Hepatocyte (in vitro differentiated cells): ENCODE data around the gene PSD2.

Experiments used
- EZH2 ChIP-seq: fragments of 200-600 bp; sonication (generic); IDR thresholded peaks from 2 replicates; pipeline ENCODE4 v1.6.1; 2016; ENCODE audit warnings: antibody characterized with exemption, mild to moderate bottlenecking, borderline replicate concordance
- EZH2phosphoT487 ChIP-seq: fragments of 200-600 bp; sonication (generic); IDR thresholded peaks from one replicate; pipeline ENCODE4 v1.6.1; 2018; ENCODE audit warnings: antibody characterized with exemption, mild to moderate bottlenecking, low read depth, moderate library complexity; ENCODE audit not compliant: unreplicated experiment, severe bottlenecking
- TF ChIP-seq, protein P1 (sequence below): fragments of 200-600 bp; sonication (generic); IDR thresholded peaks from 2 replicates; pipeline ENCODE4 v1.5.1; 2016; ENCODE audit warnings: antibody characterized with exemption, mild to moderate bottlenecking; ENCODE audit not compliant: poor library complexity

DNA sequence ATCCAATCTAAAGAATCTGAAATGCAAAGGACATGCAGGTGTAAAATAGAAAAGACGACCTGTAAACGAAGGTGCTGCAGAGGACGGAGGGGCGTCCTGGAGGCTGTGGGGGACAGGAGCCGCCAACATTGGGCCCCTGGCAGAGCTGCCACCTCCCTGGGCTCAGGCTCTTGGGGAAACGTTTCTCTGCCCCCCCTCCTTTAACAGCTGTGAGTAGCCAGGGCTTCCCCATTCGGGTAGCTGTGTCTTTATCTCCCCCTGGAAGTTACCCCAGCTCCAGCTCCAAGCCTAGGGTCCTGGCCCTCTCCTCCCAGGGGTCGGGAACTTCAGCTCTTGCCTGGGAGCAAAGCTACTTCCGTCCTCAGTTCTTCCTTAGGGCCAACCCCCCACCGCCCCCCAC, 51.5 kb downstream of the PSD2 start:
- TF ChIP-seq EZH2phosphoT487 (no peak), EZH2 (no peak)
- TF ChIP-seq, protein P1, sequence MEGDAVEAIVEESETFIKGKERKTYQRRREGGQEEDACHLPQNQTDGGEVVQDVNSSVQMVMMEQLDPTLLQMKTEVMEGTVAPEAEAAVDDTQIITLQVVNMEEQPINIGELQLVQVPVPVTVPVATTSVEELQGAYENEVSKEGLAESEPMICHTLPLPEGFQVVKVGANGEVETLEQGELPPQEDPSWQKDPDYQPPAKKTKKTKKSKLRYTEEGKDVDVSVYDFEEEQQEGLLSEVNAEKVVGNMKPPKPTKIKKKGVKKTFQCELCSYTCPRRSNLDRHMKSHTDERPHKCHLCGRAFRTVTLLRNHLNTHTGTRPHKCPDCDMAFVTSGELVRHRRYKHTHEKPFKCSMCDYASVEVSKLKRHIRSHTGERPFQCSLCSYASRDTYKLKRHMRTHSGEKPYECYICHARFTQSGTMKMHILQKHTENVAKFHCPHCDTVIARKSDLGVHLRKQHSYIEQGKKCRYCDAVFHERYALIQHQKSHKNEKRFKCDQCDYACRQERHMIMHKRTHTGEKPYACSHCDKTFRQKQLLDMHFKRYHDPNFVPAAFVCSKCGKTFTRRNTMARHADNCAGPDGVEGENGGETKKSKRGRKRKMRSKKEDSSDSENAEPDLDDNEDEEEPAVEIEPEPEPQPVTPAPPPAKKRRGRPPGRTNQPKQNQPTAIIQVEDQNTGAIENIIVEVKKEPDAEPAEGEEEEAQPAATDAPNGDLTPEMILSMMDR, result no peak
